Daoy (cell line): ENCODE results near the gene MDP1. TPM values are rescaled to one million over a fixed set of nuclear protein-coding genes. Genes with fewer than 3 reads are reported as not detected.

Experiments
- DNase-seq: peaks from one replicate; pipeline ENCODE4 v3.0.0-alpha.2; 2015; ENCODE audit warnings: low read depth
- total RNA-seq: library from RNA; depleted of rRNA; stranded (reverse); fragments of >200 nt; shearing (Covaris generic); gene quantifications from 2 replicates; pipeline ENCODE4 v1.2.3, GENCODE V29; 2014; rRNA removed

The MDP1 gene
- total RNA-seq, result 12.7 and 18.9 TPM in 2 replicates

GRCh38 chr14:24215495-24216344 lies at the start of gene MDP1:
Gene MDP1 (minus strand): TSS chr14:24216066. CDS start chr14:24215955, 111 bp downstream.
- peak; percentile 89 for DNase-seq

- DNase-seq, result no peak
Observed at GRCh38 chr14:24264298-24264697, 48.4 kb upstream of the MDP1 start.

- no peak for DNase-seq
Observed at GRCh38 chr14:24263848-24264247, 48.0 kb upstream of the MDP1 start.

GRCh38 chr14:24262821-24263733 lies 47.2 kb upstream of the MDP1 start, which contains the start of gene TGM1:
Gene TGM1 (minus strand): TSS chr14:24263177. CDS start chr14:24262352, 825 bp downstream.
- no peak for DNase-seq

- no peak for DNase-seq
Observed at GRCh38 chr14:24261969-24262327, 46.1 kb upstream of the MDP1 start.

GRCh38 chr14:24261256-24261968 lies 45.5 kb upstream of the MDP1 start:
- DNase-seq, result no peak

- no peak for DNase-seq
Observed at GRCh38 chr14:24260780-24261157, 44.9 kb upstream of the MDP1 start.

- no peak for DNase-seq
Observed at GRCh38 chr14:24260026-24260779, 44.3 kb upstream of the MDP1 start.

GRCh38 chr14:24259282-24260025 lies 43.6 kb upstream of the MDP1 start:
- DNase-seq, result peak; percentile 35

GRCh38 chr14:24258548-24259265 lies 42.8 kb upstream of the MDP1 start:
- no peak for DNase-seq

- DNase-seq, result no peak
Observed at GRCh38 chr14:24258119-24258518, 42.3 kb upstream of the MDP1 start.

- no peak for DNase-seq
Observed at GRCh38 chr14:24256960-24257359, 41.1 kb upstream of the MDP1 start.

- no peak for DNase-seq
Observed at GRCh38 chr14:24255931-24256711, 40.3 kb upstream of the MDP1 start.

GRCh38 chr14:24255438-24255837 lies 39.6 kb upstream of the MDP1 start:
- no peak for DNase-seq

- no peak for DNase-seq
Observed at GRCh38 chr14:24254630-24255392, 38.9 kb upstream of the MDP1 start.

- no peak for DNase-seq
Observed at GRCh38 chr14:24253936-24254335, 38.1 kb upstream of the MDP1 start.

GRCh38 chr14:24252289-24253124 lies 36.6 kb upstream of the MDP1 start:
- no peak for DNase-seq
